OCI-LY7 (cell line): ENCODE results near the gene AHCYL1. TPM values are rescaled to one million over a fixed set of nuclear protein-coding genes. Genes with fewer than 3 reads are reported as not detected.

Experiments used
- BruUV-seq: library from RNA; stranded (reverse); fragments of 400-500 nt; replicated peaks from 2 replicates; lab custom pipeline; 2021; lab: Mats Ljungman, UMichigan
- CTCF ChIA-PET: fragments of 300-600 bp; sonication (Branson Sonifier 250); formaldehyde crosslinking; loops from one replicate; lab custom pipeline; 2022; ENCODE audit warnings: antibody characterized with exemption; ENCODE audit not compliant: unreplicated experiment; lab: Charles Lee
- POLR2A ChIA-PET: fragments of 300-600 bp; sonication (Branson Sonifier 250); formaldehyde crosslinking; loops from one replicate; lab custom pipeline; 2022; ENCODE audit warnings: antibody characterized with exemption; lab: Charles Lee
- DNase-seq: peaks from one replicate; pipeline ENCODE4 v3.0.0-alpha.2; 2015; ENCODE audit warnings: low spot score
- H2AFZ ChIP-seq: fragments of 200-600 bp; sonication (generic), shearing (Covaris generic); 2 replicates; pipeline ENCODE4 v1.6.1; 2014; ENCODE audit warnings: mild to moderate bottlenecking, antibody characterized with exemption, low read length, moderate library complexity
- H3K27ac ChIP-seq: fragments of 200-600 bp; sonication (generic); 2 replicates; pipeline ENCODE4 v1.5.1; 2014; ENCODE audit warnings: mixed run types, low read depth, mild to moderate bottlenecking, moderate library complexity, low read length, inconsistent platforms; ENCODE audit not compliant: poor library complexity, severe bottlenecking
- H3K36me3 ChIP-seq: fragments of 200-600 bp; sonication (generic); 2 replicates; pipeline ENCODE4 v1.6.1; 2014; ENCODE audit warnings: mild to moderate bottlenecking, antibody characterized with exemption, low read length, moderate library complexity, mixed read lengths; ENCODE audit not compliant: insufficient read depth
- H3K4me1 ChIP-seq: fragments of 200-600 bp; sonication (generic); 2 replicates; pipeline ENCODE4 v1.5.1; 2014; ENCODE audit warnings: mild to moderate bottlenecking, low read length; ENCODE audit not compliant: insufficient read depth, poor library complexity, severe bottlenecking
- H3K4me2 ChIP-seq: fragments of 200-600 bp; sonication (generic); 2 replicates; pipeline ENCODE4 v1.6.1; 2014; ENCODE audit warnings: mild to moderate bottlenecking, low read length
- H3K4me3 ChIP-seq: fragments of 200-600 bp; sonication (generic); 2 replicates; pipeline ENCODE4 v1.5.1; 2014; ENCODE audit warnings: mild to moderate bottlenecking, low read depth, low read length; ENCODE audit not compliant: poor library complexity, severe bottlenecking
- H3K79me2 ChIP-seq: fragments of 200-600 bp; sonication (generic); 2 replicates; pipeline ENCODE4 v1.6.1; 2016; ENCODE audit warnings: low read depth, mild to moderate bottlenecking, low read length, moderate library complexity, mixed read lengths; ENCODE audit not compliant: insufficient read depth
- H3K9me2 ChIP-seq: fragments of 200-600 bp; sonication (generic); 2 replicates; pipeline ENCODE4 v1.6.1; 2016; ENCODE audit warnings: mild to moderate bottlenecking, low read length, mixed read lengths; ENCODE audit not compliant: insufficient read depth
- H3K9me3 ChIP-seq: fragments of 200-600 bp; sonication (generic); 2 replicates; pipeline ENCODE4 v1.6.1; 2014; ENCODE audit warnings: mild to moderate bottlenecking, mixed run types, low read length, mixed read lengths
- H4K20me1 ChIP-seq: fragments of 200-600 bp; sonication (generic); 2 replicates; pipeline ENCODE4 v1.6.1; 2014; ENCODE audit warnings: mild to moderate bottlenecking, antibody characterized with exemption, low read length, moderate library complexity, mixed read lengths; ENCODE audit not compliant: insufficient read depth
- CTCF ChIP-seq: fragments of 200-600 bp; sonication (generic); conservative IDR thresholded peaks from 2 replicates; pipeline ENCODE4 v1.5.1; 2014; ENCODE audit warnings: mild to moderate bottlenecking, antibody characterized with exemption, low read length, moderate library complexity, mixed read lengths
- EZH2phosphoT487 ChIP-seq: fragments of 200-600 bp; sonication (generic); IDR thresholded peaks from 2 replicates; pipeline ENCODE4 v1.6.1; 2018; ENCODE audit warnings: low read depth, borderline replicate concordance, mild to moderate bottlenecking, mixed run types, antibody characterized with exemption, low read length, moderate library complexity, mixed read lengths
- intact Hi-C: fragments of 100-400 bp; cut with micrococcal nuclease; formaldehyde crosslinking; loops from one replicate; pipeline ENCODE4 v1.10.0; 2022; ENCODE audit not compliant: unreplicated experiment
- total RNA-seq, 2 experiments: library from RNA; depleted of rRNA in 1 of 2; stranded (reverse); fragments of >200 nt in 1 of 2; shearing (Covaris generic) in 1 of 2; gene quantifications; 2 replicates each; pipeline ENCODE4 v1.2.3, GENCODE V29; 2014 to 2022

The AHCYL1 gene
- total RNA-seq, 2 experiments from 2014 or later = 20.5 to 45.5 TPM

GRCh38 chr1:109994654-109995053, 10.1 kb downstream of the AHCYL1 start:
- Histone ChIP-seq H3K4me1 (peaks cover 13% of the 10 kb centered on the region), H3K79me2 (peaks cover 8% of the 10 kb centered on the region; the same call in 1 of the 2 replicates), H3K27ac (no peak overlapping the region), H3K36me3 (peaks cover 8% of the 10 kb centered on the region; the same call in 1 of the 2 replicates), H3K4me2 (no peak overlapping the region), H4K20me1 (no peaks in the 10 kb centered on the region), H2AFZ (no peak overlapping the region), H3K9me2 (no peaks in the 10 kb centered on the region), H3K9me3 (no peaks in the 10 kb centered on the region), H3K4me3 (no peak overlapping the region)
- BruUV-seq = no TSS peak
- ChIA-PET POLR2A (no interaction called here), CTCF (no interaction called here)
- TF ChIP-seq CTCF = no peak
- no peak for TF ChIP-seq EZH2phosphoT487
- DNase-seq = no peak
- intact Hi-C loops = no loop called here

DNA sequence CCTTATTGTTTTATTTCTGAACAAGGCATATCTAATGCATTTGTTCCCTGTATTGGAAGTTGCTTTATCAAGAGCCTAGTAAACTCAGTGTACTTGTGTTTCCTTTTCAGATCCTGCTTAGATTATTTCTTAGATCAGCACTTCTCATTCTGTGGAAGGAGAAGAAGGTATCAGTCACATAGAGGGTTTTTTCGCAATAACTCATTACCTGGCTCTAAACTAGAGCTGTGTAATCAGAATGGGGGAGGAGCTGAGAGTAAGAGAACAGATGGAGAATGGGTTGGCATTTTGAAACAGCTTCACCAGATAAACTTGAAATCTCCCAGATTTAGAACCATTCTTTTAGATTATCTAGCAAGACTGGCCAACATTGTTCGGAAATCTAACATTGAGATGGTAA, 11.0 kb downstream of the AHCYL1 start:
- no peaks in the 10 kb centered on the region for H3K9me3 ChIP-seq
- peaks cover 4% of the 10 kb centered on the region for H3K4me1 ChIP-seq
- H3K79me2 ChIP-seq = peaks cover 3% of the 10 kb centered on the region; the same call in 1 of the 2 replicates
- intact Hi-C loops = no loop called here
- ChIA-PET CTCF (no interaction called here), POLR2A (no interaction called here)
- TF ChIP-seq EZH2phosphoT487 = no peak
- TF ChIP-seq CTCF = no peak
- no TSS peak for BruUV-seq
- no peak overlapping the region for H3K4me3 ChIP-seq
- no peak overlapping the region for H3K4me2 ChIP-seq
- H2AFZ ChIP-seq = no peak overlapping the region
- no peak overlapping the region for H3K27ac ChIP-seq
- no peaks in the 10 kb centered on the region for H4K20me1 ChIP-seq
- no peaks in the 10 kb centered on the region for H3K9me2 ChIP-seq
- no peak for DNase-seq
- peaks cover 8% of the 10 kb centered on the region; the same call in 1 of the 2 replicates for H3K36me3 ChIP-seq

DNA sequence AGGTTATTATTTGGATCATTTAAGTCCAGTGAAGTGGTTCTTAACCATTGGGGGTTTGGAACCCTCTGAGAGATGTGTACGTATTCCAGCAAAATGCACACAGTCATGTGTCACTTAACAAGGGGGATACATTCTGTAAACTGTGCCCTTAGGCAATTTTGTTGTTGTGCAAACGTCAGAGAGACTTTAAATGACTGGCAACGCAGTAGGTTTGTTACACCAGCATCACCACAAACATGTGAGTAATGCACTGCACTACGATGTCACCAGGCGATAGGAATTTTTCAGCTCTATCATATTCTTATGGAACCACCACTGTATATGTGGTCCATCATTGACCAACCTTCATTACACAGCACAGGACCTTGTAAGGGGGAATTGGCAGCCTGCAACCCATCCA, 11.9 kb downstream of the AHCYL1 start:
- ChIA-PET CTCF (no interaction called here), POLR2A (no interaction called here)
- intact Hi-C loops = no loop called here
- no peak overlapping the region for H2AFZ ChIP-seq
- peaks cover 8% of the 10 kb centered on the region; the same call in 1 of the 2 replicates for H3K36me3 ChIP-seq
- TF ChIP-seq EZH2phosphoT487 (no peak), CTCF (no peak)
- H4K20me1 ChIP-seq = no peaks in the 10 kb centered on the region
- no peak overlapping the region for H3K27ac ChIP-seq
- no peaks in the 10 kb centered on the region for H3K9me3 ChIP-seq
- BruUV-seq = no TSS peak
- no peak for DNase-seq
- no peaks in the 10 kb centered on the region for H3K9me2 ChIP-seq
- no peaks in the 10 kb centered on the region for H3K79me2 ChIP-seq
- no peak overlapping the region for H3K4me3 ChIP-seq
- no peak overlapping the region for H3K4me2 ChIP-seq
- H3K4me1 ChIP-seq = no peaks in the 10 kb centered on the region
